D721Med (cell line): ENCODE results near the gene HPCA.
A peak's percentile ranks its signal among the peaks of the same experiment; 100 is the strongest.

Experiments
- DNase-seq: peaks from one replicate; pipeline ENCODE4 v3.0.0; 2011; ENCODE audit warnings: low spot score; ENCODE audit not compliant: insufficient read length
- FAIRE-seq: peaks from 2 replicates; lab custom pipeline; 2011; peaks lifted over from hg19 to GRCh38; lab: Jason Lieb, UNC
- CTCF ChIP-seq: IDR thresholded peaks from 2 replicates; pipeline ENCODE4 v1.5.1; 2012; ENCODE audit warnings: mild to moderate bottlenecking, control low read depth; ENCODE audit not compliant: insufficient read depth; ENCODE audit errors: missing control alignments

Gene HPCA

GRCh38 chr1:32871364-32872191, 14.7 kb upstream of the HPCA start:
- FAIRE-seq (no peak), DNase-seq (no peak)
- TF ChIP-seq CTCF = no peak

DNA sequence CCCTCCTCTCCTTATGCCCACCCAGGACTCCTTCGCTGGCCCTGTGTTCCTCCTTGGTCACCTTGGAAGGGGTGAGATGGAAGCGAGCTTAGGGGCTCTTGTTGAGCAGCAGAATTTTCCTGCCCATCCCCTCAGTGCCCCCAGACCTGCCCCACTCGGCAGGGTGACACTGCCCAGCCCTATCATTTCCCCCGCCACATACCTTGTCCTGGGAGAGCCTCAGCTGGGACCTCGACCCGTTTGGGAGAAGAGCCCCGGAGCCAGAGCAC, 14.2 kb upstream of the HPCA start:
- FAIRE-seq (no peak), DNase-seq (no peak)
- no peak for TF ChIP-seq CTCF

- TF ChIP-seq CTCF = no peak
- DNase-seq = no peak
- FAIRE-seq = no peak
Observed at GRCh38 chr1:32873484-32873883, 12.8 kb upstream of the HPCA start.

DNA sequence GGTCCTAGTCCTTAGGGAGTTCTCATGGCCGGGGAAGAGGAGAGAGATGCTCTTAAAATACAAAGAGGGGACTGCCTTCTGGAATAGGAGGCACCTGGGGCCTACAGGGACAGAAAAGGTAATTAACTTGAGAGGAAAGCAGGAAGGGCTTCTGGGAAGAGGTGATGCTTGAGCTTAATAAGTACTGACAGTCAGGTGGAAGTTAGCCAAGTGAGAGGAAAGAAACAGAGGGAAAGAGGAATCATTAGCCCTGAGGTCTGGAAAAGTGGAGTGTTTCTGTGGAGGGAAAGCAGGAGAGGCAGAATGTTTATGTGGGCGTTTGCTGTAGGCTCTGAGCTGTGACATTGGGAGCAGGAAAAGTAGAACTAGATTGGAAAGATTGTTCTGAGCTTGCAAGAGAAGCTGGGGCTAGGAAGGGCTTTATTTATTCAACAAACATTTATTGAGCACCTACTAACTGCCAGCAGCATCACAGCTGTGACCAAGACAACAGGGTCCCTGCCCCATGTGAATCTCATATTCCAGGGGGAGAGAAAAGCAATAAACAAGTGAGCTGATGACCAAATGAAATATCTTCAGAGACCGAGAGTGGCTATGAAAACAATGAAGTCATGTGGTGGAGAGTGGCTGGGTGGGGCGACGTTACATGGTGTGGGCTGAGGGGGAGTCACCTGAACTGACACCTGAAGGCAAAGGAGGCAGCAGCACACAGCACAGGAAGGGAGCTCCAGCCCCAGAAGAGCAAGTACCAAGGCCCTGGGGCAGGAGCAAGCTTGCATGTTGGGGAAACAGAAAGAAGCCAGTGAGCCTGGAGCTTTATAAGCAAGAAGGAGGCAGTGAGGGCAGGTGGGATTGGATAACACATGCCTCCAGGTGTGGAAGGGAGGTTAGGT, 11.2 kb upstream of the HPCA start:
- DNase-seq (no peak), FAIRE-seq (no peak)
- no peak for TF ChIP-seq CTCF

DNA sequence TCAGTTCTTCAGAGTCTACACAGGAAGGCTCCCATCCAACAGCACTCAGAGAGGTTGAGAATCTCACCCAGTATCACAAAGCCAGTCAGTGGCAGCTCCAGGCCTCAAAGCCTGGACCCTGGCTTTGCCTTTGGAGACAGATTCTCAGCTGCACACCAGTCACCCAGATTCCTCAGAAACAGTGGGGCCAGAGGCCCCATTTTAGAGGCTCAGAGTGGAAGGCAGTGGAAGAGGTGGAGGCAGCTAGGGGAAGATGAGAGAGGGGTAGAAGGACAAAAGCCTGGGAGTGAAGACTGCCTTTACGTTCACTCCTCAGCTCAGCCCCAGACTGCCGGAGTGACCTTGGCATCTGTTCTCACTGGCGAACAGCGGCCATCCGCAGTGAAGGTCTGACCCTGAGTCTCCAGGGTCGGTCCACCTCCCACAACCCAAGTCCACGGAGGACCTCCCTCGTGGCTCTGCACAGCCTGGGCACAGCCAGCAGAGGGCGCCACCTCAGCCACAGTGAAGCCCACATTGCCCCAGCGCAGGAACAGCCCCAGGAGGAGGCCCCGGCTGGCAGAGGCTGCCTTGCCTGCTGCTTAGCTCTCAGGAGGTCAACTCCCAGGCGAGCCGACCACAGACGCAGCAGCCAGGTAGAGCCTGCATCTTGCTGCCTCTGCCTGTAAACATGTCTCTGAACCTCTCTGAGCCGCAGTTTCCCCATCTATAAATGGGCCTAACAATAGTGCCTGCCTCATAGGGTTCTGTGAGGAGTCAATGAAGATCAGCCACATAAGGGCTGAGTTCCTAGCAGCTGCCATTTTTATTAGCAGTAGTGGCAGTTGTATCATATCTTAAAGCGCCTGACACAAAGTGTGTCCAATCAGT, 9.7 kb upstream of the HPCA start:
- TF ChIP-seq CTCF = peak; percentile 84
- DNase-seq = peak; percentile 93
- no peak for FAIRE-seq

- DNase-seq (no peak), FAIRE-seq (no peak)
- no peak for TF ChIP-seq CTCF
Observed at GRCh38 chr1:32877211-32878110, 8.8 kb upstream of the HPCA start.
